Fibroblast of skin of scalp (primary cell): ENCODE data around the gene MMRN1.

Experiments used
- DNase-seq: peaks from one replicate; pipeline ENCODE4 v3.0.0-alpha.2; 2013

Gene MMRN1

DNA sequence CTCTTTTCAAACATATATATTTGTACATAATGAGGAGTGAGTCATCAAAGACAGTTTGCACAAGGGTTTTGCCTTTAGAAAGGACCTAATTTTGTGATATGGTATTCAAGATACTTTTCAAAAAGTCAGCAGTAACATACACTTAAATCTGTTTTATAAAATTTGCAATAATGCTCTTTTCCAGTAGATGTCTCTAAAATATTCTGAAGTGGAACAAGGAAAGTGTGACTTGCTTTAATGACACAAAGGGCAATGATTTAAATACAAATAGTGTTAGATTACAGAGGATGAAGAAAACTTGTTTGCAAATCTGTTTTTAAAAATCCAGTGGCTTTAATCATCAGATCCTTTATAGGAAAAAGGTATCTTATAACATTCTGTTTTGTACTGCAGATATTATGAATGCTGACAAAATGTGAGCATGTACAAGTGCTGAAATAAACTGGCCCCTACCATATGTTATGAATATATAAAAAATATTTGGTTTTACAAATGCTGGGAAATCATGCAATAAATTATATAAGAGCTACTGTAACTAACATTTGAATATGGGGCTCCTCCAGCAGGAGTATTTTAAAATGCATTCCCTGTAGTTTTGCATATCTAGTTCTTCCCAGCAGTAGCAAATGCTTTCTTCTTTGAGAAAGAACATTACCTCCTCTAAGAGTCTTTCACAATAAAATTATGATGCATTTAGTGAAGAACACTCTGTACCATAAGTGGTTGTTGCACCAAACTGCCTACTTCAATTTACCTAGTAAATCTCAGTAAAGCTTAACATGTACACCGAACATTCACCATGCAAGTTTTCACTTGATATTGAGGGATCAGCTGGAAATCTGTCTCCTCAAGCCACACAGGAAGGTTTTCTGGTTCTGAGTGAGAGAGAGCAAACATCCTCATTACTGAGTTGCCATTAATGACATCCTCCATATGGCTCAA, 20.2 kb downstream of the MMRN1 start:
- no peak for DNase-seq

DNA sequence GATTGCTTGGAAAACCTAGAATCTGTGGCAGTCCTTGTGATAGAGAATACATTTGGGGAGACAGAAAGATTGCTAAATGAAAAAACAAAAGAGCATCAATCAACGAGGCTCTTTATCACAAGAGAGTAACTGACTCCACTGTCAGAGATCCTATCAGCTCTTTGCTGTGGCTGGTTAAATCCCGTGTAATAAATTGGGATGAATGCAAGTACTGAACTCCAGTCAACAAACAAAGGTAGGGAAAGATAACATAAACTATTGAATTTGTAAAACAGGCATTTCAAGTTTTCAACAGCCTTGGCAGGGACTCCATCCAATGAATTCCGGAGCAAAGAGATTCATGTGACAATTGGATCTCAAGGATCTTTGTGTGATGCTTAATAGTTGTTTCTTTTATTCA, 21.3 kb downstream of the MMRN1 start:
- DNase-seq, result no peak

DNA sequence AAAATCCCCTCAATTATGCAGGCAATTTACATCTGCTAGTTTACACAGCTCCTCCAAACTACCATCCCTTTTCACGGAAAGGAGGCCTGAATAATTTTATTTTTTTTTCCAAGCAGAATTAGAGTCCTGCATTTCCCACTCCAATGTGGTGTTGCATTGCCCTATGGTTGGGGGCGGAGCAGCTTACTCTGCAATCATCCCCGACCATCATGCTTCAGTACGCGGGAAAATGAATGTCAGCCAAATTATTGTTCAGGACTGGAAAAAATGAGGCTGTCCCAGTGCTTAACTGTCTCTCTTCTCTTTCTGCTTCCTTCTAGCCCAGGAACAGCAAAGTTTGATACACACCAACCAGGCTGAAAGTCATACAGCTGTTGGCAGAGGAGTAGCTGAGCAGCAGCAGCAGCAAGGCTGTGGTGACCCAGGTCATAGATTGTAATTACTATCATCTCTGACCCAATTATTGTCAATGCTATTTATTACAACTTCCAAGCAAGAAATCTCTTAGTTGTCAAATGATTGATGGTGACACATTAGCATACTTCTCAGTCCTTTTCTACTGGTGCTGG, 28.3 kb downstream of the MMRN1 start:
- no peak for DNase-seq

DNA sequence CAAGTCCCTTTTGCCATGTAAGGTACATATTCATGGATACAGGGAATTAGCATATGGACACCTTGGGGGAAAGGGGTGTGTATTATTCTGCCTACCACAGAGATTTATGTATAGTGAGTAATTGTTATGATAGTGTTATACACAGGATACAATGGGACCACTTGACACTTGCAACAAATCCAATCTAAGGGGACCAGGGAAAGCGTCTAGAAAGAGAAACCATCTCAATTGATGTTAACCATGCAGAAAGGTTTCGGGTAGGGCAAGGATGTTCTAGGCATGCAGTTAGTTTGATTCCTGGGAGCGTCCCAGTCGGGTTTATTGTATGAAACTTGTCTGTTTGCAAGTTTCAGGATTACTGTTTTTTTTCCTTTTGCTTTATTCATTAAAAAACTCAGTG, 34.2 kb downstream of the MMRN1 start:
- DNase-seq, result no peak

DNA sequence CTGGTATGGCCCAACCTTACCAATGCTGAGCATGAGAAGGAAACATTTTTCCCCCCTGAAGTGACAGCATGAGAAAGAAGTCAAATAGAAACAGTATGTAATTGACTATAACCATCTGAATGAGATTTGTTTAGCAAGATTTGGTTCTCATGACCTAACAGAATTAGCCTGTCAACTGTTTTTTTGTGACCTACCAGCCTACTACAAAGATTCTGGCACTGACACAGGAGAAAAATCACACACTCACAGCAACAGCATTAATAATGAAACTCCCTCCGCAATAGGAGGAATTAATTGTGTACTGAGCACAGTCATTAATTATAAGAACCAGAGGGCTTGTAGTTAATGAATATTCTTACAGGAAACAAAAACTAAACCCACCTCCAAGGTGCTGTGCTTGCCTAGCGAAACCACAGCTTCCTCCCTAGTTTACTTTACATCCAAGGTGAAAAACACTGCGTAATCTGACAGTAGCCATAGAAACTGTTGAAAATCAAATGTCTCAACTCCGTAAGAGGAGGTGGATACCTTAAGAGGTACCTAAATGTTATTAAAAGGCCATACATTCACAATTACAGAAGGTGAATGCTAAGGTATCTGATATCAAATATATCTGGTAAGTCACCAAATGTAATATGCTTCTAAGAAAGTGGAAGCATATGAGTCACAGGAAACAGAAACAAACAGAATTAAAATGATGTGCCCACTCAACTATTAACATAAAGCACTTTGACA, 34.9 kb downstream of the MMRN1 start:
- no peak for DNase-seq

GRCh38 chr4:89939546-89939945, 44.9 kb downstream of the MMRN1 start:
- no peak for DNase-seq

- DNase-seq, result no peak
Measured at GRCh38 chr4:89939994-89940393, 45.3 kb downstream of the MMRN1 start.

- no peak for DNase-seq
Measured at GRCh38 chr4:89942811-89943210, 48.2 kb downstream of the MMRN1 start.

GRCh38 chr4:89949782-89950387, 55.2 kb downstream of the MMRN1 start:
- no peak for DNase-seq

DNA sequence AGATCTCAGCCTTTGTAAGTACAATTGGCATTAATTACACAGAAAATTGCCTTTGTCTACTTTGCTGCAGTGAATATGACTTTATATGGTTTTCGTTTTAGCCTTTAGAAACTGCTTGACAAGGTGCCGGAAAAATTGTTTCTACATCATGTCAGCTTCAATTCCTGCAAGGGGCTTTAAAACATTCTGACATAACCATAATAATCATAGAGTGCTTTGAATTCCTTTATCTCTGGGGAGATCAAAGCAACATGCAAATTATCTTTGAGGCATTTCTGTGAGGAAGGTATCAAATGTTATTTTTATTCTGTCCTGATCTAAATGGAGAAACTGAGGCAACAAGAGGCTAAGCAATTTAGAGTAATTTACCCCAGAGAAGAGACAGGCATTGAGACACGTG, 57.8 kb downstream of the MMRN1 start:
- DNase-seq, result no peak

GRCh38 chr4:89954906-89955695, 60.4 kb downstream of the MMRN1 start:
- no peak for DNase-seq

DNA sequence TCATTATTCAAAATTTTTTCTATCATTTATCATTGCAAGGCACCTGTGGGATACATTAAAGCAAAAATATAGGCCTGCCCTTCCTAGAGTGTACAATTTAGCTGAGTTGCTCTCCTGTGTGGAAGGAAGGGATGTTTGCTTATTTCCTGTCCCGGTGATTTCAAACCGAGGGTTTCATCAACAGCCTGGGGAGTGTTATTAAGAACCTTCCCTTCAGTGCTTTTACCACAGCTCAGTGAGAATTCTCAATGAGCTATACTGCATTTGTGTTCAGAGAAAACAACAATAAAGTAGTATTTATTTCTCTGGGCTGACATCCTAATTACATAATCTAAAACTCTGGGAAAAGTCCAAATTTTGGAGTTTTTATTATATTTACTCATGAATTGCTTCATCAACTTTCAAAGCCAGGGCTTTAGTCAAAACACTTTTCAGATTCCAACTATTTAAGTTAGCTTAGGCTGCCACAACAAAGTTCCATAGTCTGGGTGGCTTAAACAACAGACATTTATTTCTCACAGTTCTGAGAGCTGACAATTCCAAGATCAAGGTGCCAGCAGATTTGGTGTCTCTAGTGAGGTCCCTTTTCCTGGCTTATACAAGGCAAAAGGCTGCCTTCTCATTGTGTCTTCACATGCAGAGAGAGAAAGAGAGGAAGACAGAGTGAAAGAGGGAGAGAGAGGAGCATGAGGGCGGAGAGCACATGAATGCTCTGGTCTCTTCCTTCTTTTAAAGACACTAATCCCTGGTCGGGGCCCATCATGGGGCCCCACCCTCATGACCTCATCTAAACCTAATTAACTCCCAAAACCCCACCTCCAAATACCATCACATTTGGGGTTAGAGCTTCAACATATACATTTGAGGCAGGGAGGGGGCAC, 62.6 kb downstream of the MMRN1 start:
- no peak for DNase-seq

- DNase-seq, result no peak
Measured at GRCh38 chr4:89981789-89982334, 87.2 kb downstream of the MMRN1 start.

- no peak for DNase-seq
Measured at GRCh38 chr4:89988268-89988667, 93.6 kb downstream of the MMRN1 start.

DNA sequence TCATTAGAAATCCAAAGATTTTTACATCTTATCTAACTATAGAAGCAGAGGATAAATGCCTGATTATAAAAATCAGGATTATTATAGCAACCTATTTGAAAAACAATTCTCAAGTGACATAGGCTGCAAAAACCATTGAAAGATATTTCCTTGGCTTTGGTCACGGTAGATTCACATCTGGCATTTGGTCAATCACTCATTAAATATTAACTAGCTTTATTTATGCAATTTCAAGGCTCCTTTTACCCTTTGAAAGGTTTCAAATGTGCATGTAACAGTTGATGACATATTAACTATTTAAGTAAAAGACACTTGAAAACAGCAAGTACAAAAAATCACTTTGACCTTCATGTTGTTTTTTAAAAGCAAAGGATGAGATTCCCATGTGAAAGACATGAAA, 98.1 kb downstream of the MMRN1 start:
- DNase-seq, result no peak

GRCh38 chr4:89994176-89994873, 99.7 kb downstream of the MMRN1 start:
- DNase-seq, result no peak

DNA sequence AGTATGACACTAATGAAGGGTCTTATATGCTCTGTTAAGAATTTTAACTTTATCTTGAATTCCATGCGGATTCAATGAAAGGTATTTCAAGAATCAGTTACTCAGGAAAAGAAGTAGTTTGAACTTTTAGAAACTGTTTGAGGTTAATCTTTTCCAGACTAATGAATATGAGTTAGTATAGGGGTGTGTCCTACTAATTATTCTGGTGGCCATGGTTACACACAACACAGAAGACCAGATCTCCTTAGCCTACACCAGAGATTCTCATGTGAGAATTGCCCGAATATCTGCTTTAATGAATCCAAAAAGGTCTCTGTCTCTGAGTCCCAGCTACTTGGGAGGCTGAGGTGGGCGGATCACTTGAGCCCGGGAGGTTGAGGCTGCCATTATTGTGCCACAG, 100.4 kb downstream of the MMRN1 start:
- no peak for DNase-seq

GRCh38 chr4:89995814-89996213, 101.2 kb downstream of the MMRN1 start:
- DNase-seq, result no peak

- DNase-seq, result no peak
Measured at GRCh38 chr4:89997171-89997704, 102.6 kb downstream of the MMRN1 start.

- no peak for DNase-seq
Measured at GRCh38 chr4:89998469-89999011, 103.9 kb downstream of the MMRN1 start.
